ENCODE data around the gene MMEL1.
A peak's percentile ranks its signal among the peaks of the same experiment; 100 is the strongest.

MMEL1 gene

GRCh38 chr1:2642560-2643413, 10.0 kb upstream of the MMEL1 start:
- DNase-seq (ENCODE audit: low read depth) = peak; percentile 93

DNA sequence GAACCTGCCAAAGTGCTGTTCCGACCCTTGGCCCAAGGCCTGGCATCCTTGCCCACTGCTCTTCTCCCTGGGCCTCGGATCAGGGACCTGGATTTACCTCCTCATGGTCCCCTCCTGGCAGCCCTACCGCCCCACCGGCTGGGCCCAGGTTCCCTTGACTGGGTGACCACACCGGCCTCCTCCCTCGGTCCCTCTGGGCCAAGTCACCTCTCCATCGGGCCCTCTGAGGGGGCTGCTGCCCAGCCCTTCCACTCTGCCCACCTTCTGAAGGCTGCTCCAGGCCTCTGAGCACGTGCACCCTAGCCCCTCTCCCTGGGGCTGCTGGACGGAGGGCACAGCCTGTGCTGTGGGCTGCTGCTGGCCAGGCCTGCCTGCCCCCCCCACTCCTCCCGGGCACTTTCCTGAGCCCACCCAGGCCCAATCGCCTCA, 9.3 kb upstream of the MMEL1 start:
- no peak for DNase-seq (ENCODE audit: low read depth)

DNA sequence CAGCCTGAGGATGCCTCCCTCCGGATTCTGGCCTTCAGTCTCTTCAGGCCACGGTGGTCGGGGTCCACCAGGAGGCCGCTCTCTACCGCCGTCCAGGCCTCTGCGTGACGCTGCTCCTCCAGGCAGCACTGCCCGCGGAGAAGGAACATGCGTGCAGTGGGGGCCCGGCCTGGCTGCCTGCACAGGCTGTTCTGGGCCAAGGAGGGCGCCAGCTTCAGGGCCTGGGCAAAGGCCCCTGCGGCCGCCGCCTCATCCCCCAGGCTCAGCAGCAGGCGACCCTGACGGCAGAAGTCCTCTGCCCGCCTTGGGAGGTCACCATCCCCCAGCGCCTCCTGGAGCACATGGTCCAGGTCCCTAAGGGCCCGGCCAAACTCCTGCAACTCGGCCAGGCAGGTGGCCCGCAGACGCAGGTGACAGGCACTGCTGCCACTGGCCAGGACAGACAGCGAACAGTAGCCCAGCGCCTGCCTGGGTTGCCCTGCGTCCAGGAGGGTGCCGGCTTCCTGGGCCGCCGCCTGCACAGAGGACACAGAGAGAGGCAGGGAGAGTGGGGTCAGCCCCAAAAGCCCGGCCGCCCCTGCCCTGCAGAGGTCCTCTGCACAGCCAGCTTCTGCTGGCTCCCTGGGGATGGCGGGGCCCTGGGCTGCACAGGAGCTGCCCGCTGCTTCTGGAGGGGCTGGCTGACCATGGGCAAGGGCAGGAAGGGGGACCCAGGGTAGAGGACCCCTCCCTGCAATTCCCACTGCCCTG, 8.7 kb upstream of the MMEL1 start:
- no peak for DNase-seq (ENCODE audit: low read depth)

DNA sequence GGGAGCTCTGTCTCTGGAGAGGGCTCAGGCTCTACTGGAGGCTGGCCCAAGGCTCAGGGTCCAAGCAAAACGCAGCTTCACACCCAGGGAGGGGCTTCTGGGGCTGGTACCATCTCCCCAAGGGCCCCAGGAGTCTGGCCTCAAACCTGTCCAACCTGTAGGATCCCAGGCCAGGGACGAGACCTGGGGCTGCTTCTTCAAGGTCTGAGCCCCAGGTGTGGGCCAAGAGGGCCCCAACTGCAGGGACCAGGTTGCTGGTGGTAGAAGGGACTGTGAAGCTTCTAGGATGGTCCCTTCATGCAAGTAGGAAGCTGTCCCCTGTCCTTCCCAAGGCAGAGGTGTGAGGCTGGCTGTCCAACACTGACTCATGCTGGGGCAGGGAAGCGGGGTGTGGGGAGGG, 7.8 kb upstream of the MMEL1 start:
- DNase-seq (ENCODE audit: low read depth) = no peak

DNA sequence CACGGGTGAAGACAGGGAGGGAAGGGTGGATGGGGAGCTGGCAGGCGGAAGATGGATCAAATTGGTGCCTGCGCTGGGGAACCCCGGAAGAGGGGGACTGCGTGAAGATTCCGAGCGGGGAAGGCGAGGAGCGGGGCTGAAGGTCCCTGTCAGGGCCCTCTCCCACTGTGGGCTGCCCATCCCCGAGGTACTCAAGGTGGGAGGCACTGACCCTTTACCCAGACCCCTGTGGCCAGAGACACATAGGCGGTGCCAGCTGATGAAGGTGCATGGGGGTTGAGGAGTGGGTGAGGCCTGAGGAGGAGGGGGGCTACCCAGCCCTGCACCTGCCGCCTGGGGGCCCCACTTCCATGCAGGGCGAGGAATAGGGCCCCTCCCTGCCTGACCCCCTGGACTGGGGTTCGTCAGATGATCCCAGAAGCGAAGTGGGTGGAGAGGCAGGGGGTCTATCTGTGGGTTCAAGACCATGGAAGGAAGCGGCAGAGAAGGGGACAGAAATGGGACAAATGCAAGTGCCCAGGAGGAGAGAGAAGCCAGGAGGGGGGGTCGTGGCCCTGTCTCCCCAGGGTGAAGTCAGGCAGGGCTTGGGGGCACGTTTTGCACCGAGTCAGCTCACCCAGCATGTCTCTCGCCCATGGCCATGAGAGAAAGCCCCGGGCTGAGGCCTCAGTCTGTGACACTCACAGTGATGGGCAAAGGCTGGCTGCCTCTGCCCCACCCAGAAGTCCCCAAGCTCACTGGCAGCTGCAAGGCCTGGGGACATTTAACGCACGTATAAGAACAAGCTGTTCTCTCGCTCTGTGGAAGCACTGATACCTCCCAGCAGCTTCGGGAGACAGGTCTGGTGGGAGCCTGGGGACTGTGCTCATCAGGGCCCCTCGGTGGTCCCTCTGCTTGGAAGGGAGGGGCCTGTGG, 7.0 kb upstream of the MMEL1 start:
- no peak for DNase-seq (ENCODE audit: low read depth)

GRCh38 chr1:2639203-2639602, 6.4 kb upstream of the MMEL1 start:
- DNase-seq (ENCODE audit: low read depth) = no peak

- no peak for DNase-seq (ENCODE audit: low read depth)
Observed at GRCh38 chr1:2638466-2639115, 5.8 kb upstream of the MMEL1 start.

- DNase-seq (ENCODE audit: low read depth) = no peak
Observed at GRCh38 chr1:2637442-2638145, 4.8 kb upstream of the MMEL1 start.

- no peak for DNase-seq (ENCODE audit: low read depth)
Observed at GRCh38 chr1:2636733-2637132, 3.9 kb upstream of the MMEL1 start.

DNA sequence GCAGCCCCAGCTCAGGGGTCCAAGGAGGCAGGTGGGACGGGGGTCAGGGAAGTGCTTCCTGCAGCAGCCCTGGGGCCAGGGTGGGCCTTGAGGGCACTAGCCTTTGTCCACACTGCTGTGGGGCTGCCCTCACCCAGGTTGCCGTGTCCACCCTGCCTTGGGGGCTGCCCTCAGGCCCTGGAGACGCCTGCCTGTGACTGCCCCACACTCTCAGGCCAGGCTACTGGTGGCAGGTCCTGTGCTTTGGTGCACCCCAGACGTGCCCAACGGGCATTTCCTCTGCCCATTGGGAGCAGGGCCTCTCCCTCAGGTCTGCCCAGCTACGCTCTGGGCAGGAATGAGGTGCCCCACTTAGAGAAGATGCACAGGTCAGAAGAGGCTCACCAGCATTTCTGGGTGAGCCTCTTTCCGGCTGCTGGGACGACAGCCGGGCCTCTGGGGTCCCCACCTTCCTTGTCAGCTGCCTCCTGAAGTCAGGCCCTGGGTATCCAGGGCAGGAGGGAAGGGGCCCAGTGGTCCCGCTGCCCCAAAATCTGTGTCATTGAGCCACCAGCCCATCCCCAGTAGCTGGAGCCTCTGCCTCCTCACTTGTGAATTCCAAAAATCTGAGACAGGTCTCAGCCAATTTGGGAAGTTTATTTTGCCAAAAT, 2.7 kb upstream of the MMEL1 start:
- no peak for DNase-seq (ENCODE audit: low read depth)

DNA sequence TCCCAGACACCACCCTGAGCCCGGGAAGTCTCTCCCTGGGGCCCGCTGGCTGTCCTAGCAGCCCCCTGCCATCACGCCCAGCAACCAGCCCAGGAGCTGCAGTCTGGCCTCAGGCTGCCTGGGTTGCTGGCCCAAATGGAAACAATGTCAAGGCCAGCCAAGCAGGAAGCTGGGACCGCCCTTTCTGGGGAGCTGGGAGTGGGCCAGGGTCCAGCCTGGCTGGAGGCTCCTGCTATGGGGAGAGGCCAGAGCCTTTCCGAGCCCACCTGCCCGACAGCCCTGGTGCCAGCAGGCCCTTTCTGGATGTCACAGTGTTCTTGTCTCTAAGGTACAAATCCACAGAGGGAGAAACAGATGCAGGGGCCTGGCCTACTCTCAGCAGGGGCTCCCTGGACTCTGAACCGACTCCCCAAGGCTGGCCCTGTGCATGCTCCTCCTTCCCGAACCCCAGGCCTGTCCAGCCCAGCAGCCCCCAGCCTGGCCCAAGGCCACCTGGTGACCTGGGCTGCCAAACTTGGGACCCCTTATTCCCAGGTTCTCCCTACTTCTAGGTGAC, 1.2 kb upstream of the MMEL1 start:
- no peak for DNase-seq (ENCODE audit: low read depth)

DNA sequence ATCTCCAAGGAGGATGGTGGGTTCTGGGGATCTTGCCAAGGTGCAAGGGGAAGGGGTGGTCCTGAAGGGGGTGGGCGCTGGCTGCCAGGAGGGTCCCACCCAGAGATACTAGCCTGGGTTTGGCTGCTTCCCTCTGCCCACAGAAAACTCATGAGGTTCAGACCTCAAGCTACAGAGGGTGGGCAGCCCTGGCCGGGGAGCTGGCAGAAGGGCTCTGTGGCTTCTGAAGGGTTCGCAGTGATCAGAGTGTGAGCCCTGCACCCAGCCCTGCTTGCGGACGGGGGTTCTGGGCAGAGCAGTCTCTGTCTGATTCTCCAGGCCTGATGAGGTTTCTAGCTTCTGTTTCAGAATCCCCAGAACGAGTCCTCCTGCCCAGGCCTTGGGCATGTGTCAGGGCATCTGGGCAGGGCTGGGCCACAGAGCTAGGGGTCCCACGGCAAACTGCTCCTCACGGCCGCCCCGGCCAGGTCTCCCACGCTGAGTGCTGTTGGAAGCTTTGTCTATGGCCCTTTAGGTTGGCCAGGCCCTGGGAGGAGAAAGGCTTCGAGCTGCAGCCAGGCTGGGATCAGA, 635 bp upstream of the MMEL1 start:
- DNase-seq (ENCODE audit: low read depth) = no peak

DNA sequence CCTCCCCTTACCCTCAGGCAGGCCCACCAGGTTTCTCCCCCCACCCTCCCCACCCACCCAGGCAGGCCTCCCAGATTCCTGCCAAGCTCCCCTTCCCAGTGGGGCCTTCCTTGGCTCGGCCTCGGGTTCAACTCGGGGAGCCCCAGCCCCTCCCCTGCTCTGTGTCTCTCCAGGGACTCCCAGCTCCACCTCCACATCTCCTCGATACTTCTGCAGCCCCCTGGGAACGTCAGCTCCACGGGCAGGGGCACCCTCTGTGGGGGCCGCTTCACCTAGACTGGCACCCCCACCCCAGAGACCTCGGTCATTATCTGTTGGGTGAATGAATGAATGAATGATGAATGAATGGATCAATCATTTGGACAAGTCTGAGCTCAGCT, 775 bp downstream of the MMEL1 start:
- DNase-seq (ENCODE audit: low read depth) = no peak

DNA sequence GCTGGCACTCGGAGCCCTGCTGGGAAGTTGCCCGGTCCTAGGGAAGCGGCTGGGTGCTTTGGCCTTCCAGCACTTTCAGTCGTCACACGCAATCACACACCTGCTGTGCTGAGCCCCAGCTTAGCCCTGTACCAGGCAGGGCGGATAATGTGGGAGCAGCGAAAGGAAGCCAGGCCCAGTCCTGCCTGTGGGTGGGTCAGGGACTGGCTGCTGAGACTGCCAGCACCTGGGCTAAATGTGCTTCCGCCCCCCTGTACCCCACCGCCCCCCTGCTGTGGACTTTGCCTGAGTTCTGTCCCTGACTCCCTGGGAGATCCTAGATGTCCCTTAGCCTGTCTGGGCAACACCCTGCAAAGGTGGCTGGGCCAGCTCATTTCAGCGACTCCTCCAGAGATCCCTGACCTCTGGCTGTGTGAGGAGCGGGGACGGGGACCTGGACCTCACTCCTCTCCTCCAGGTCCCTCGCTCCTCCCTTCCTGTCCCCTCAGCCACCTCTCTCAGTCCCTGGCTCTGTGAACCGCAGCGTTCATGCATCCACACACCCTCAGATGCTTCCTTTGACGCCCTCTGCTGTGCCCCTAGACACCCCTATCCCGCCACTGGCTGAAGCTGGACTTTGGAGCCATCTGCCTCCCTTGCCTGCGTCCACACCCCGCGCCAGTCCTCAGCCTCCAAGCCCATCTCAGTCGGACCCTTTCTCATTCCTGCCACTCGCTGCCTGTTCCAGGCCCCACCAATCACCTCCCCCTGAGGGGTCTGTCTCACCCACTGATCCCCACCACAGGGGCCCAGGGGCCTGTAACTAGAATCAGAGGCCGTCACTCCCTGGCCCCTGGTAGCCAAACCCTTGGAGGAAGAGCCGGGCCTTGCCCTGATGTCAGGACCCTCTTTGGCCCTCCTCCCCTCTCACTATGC, 1.4 kb downstream of the MMEL1 start:
- no peak for DNase-seq (ENCODE audit: low read depth)

- no peak for DNase-seq (ENCODE audit: low read depth)
Observed at GRCh38 chr1:2630498-2631135, 2.2 kb downstream of the MMEL1 start.

- no peak for DNase-seq (ENCODE audit: low read depth)
Observed at GRCh38 chr1:2629627-2630497, 3.0 kb downstream of the MMEL1 start.

DNA sequence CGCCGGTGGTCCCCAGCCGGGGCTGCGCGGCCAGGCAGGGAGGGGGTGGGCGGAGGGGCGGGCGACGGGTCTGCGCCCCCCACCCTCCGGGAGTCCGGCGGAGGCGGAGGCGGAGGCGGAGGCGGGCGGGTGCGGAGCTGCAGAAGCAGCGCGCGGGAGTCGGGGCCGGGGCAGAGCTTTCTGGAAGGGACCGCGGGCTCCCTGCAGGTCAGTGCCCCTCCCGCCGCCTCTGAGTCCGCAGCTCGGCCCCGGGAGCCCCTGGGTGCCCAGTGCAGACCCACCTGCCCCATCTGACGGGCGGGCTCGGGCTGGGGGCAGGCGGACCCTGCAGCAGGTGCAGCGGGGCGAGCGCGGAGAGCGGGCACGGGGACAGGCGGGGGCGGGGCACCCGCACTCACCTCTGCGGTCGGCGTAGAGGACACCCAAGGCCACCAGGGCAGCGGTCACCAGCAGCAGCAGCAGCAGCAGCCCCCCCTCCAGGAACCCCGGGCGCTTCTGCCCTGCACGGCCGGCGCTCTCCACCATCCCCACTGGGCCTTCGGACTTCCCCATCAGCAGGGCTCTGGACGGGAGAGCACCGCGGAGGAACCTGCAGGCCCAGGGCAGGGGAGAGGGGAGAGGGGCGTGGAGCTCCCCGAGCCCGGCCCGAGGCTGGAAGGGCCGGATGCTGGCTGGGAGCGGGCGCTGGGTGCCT, 3.7 kb downstream of the MMEL1 start:
- DNase-seq (ENCODE audit: low read depth) = no peak

Data from stimulated activated CD4-positive, alpha-beta T cell treated with anti-CD3 and anti-CD28 coated beads, Interleukin-2, amount 100 ng/mL, for 4 hours (primary cell).